Measurements from ENCODE around the gene EXTL2. TPM values are rescaled to one million over a fixed set of nuclear protein-coding genes. Genes with fewer than 3 reads are reported as not detected.
"Not testable (repeated sequence)": the region's sequence is repeated elsewhere in the genome, so short reads cannot be mapped to it uniquely, and the experiment has no call there.

Gene EXTL2
- total RNA-seq, 1 donor: 2.4 TPM

- Histone ChIP-seq H3K4me1 (ENCODE audit: insufficient read depth, low read length) (peaks cover 7% of the 10 kb centered on the region), H3K27me3 (ENCODE audit: insufficient read depth, low read length) (no peaks in the 10 kb centered on the region), H3K9me3 (ENCODE audit: low read depth, low read length) (no peaks in the 10 kb centered on the region), H3K4me3 (ENCODE audit: low read length) (no peak overlapping the region)
Measured at GRCh38 chr1:100921110-100921706, 26.6 kb upstream of the EXTL2 start.

GRCh38 chr1:100912019-100912418 is 17.4 kb upstream of the EXTL2 start:
- Histone ChIP-seq H3K4me1 (ENCODE audit: insufficient read depth, low read length) (no peaks in the 10 kb centered on the region), H3K27me3 (ENCODE audit: insufficient read depth, low read length) (no peaks in the 10 kb centered on the region), H3K9me3 (ENCODE audit: low read depth, low read length) (no peaks in the 10 kb centered on the region), H3K4me3 (ENCODE audit: low read length) (no peak overlapping the region)

DNA sequence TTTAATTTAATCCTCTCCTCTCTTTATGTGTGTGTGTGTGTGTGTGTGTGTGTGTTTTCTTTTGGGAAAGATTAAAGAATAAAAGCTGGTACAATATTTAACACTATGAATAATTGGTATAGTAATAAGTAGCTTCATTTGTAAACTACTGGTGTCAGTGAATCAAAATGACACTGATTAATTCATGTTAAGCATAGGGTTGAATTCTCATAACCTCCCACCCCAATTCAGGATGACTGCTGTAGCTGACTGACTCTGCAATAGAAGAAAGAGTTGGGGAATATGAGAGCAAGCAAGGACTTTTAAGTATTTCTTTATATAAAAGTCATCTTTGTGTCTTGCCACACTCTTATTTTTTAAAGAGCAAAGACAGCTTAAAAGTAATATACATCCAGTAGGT is 14.4 kb upstream of the EXTL2 start:
- no peak overlapping the region for H3K4me3 ChIP-seq (ENCODE audit: low read length)
- no peaks in the 10 kb centered on the region for H3K27me3 ChIP-seq (ENCODE audit: insufficient read depth, low read length)
- no peaks in the 10 kb centered on the region for H3K9me3 ChIP-seq (ENCODE audit: low read depth, low read length)
- no peaks in the 10 kb centered on the region for H3K4me1 ChIP-seq (ENCODE audit: insufficient read depth, low read length)

DNA sequence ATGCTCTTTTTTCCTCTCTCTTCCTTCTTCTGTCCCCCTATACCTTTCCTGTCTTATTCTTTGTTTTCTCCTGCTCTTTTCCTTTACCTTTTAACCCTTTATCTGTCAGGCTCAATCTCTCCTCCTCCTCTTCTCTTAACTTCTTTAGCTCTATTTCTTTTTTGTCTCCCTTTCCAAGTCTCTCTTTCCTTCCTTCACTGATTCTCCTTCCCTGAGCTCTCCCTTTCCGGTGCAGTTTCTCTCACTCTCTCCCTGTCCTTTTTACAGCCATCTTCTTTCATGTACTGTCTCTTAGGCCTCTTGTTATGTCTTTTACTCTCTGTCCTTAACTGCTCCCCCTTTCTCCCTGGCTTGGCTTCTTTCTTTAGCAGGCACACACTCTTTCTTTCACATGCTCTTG is 13.2 kb upstream of the EXTL2 start:
- Histone ChIP-seq H3K4me3 (ENCODE audit: low read length) (no peak overlapping the region), H3K27me3 (ENCODE audit: insufficient read depth, low read length) (no peaks in the 10 kb centered on the region), H3K9me3 (ENCODE audit: low read depth, low read length) (no peaks in the 10 kb centered on the region), H3K4me1 (ENCODE audit: insufficient read depth, low read length) (no peaks in the 10 kb centered on the region)

- Histone ChIP-seq H3K27me3 (ENCODE audit: insufficient read depth, low read length) (no peaks in the 10 kb centered on the region), H3K4me3 (ENCODE audit: low read length) (no peak overlapping the region), H3K4me1 (ENCODE audit: insufficient read depth, low read length) (no peaks in the 10 kb centered on the region), H3K9me3 (ENCODE audit: low read depth, low read length) (no peaks in the 10 kb centered on the region)
Measured at GRCh38 chr1:100905181-100905580, 10.5 kb upstream of the EXTL2 start.

DNA sequence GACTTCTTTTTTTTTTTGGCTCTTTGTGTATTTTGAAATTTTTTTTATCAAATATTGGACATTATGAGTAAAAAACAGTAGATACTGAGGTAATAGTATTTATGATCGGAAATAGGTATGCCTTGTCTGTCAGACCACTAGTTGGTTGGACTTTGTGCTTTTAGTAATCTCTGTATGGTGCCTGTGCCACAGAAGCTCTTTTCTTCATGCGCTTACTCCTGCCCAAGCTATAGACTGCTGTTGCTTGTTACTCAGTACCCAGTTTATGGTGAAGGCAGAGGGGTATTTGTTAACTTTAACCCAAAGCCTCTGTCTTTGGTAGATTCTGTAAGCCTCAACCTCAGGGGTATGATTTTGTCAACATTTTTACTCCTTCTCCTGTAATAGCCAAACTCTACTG is 9.9 kb upstream of the EXTL2 start:
- H3K4me3 ChIP-seq (ENCODE audit: low read length): no peak overlapping the region
- no peaks in the 10 kb centered on the region for H3K4me1 ChIP-seq (ENCODE audit: insufficient read depth, low read length)
- no peaks in the 10 kb centered on the region for H3K27me3 ChIP-seq (ENCODE audit: insufficient read depth, low read length)

GRCh38 chr1:100903777-100904176 is 9.1 kb upstream of the EXTL2 start:
- H3K4me3 ChIP-seq (ENCODE audit: low read length): no peak overlapping the region

More for the DNA sequence above, 9.9 kb upstream of the EXTL2 start:
- no peaks in the 10 kb centered on the region for H3K9me3 ChIP-seq (ENCODE audit: low read depth, low read length)

GRCh38 chr1:100902365-100902764 is 7.7 kb upstream of the EXTL2 start:
- Histone ChIP-seq H3K4me1 (ENCODE audit: insufficient read depth, low read length) (peaks cover 1% of the 10 kb centered on the region), H3K27me3 (ENCODE audit: insufficient read depth, low read length) (no peaks in the 10 kb centered on the region), H3K4me3 (ENCODE audit: low read length) (no peak overlapping the region), H3K9me3 (ENCODE audit: low read depth, low read length) (no peaks in the 10 kb centered on the region)

More at GRCh38 chr1:100903777-100904176, 9.1 kb upstream of the EXTL2 start:
- H3K27me3 ChIP-seq (ENCODE audit: insufficient read depth, low read length): no peaks in the 10 kb centered on the region
- no peaks in the 10 kb centered on the region for H3K4me1 ChIP-seq (ENCODE audit: insufficient read depth, low read length)
- no peaks in the 10 kb centered on the region for H3K9me3 ChIP-seq (ENCODE audit: low read depth, low read length)

GRCh38 chr1:100896481-100896982 is 1.9 kb upstream of the EXTL2 start:
- Histone ChIP-seq H3K9me3 (ENCODE audit: low read depth, low read length) (no peaks in the 10 kb centered on the region), H3K27me3 (ENCODE audit: insufficient read depth, low read length) (no peaks in the 10 kb centered on the region), H3K4me1 (ENCODE audit: insufficient read depth, low read length) (peaks cover 15% of the 10 kb centered on the region), H3K4me3 (ENCODE audit: low read length) (peak overlapping the region; percentile 95)

GRCh38 chr1:100895540-100896480 is 1.2 kb upstream of the EXTL2 start, which contains the start of gene SLC30A7:
TSS of gene SLC30A7 (plus strand) at chr1:100896090. CDS start at chr1:100896263, 173 bp downstream.
- Histone ChIP-seq H3K4me3 (ENCODE audit: low read length) (peak within 1 kb of the TSS; percentile 95), H3K9me3 (ENCODE audit: low read depth, low read length) (no peaks in the 10 kb centered on the region), H3K27me3 (ENCODE audit: insufficient read depth, low read length) (no peaks in the 10 kb centered on the region), H3K4me1 (ENCODE audit: insufficient read depth, low read length) (peaks cover 15% of the 10 kb centered on the region)

- H3K9me3 ChIP-seq (ENCODE audit: low read depth, low read length): no peaks in the 10 kb centered on the region
- H3K4me1 ChIP-seq (ENCODE audit: insufficient read depth, low read length): peaks cover 15% of the 10 kb centered on the region
- no peaks in the 10 kb centered on the region for H3K27me3 ChIP-seq (ENCODE audit: insufficient read depth, low read length)
- no peak overlapping the region for H3K4me3 ChIP-seq (ENCODE audit: low read length)
Measured at GRCh38 chr1:100893718-100894117, 924 bp downstream of the EXTL2 start.

GRCh38 chr1:100892554-100892953 is 2.1 kb downstream of the EXTL2 start:
- Histone ChIP-seq H3K9me3 (ENCODE audit: low read depth, low read length) (no peaks in the 10 kb centered on the region), H3K27me3 (ENCODE audit: insufficient read depth, low read length) (no peaks in the 10 kb centered on the region)

DNA sequence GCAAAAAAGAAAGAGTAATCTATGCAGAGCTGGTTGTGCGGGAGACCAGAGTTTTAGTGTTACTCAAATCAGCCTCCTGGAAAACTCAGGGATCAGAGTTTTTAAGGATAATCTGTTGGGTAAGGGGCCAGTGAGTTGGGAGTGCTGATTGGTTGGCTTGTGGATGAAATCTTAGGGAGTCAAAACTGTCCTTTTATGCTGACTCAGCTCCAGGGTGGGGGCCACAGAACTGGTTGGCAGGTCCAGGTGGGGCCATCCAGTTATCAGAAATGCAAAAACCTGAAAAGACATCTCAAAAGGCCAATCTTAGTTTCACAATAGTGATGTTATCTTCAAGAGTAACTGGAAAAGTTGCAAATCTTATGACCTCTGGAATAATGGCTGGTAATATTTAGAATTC is 3.3 kb downstream of the EXTL2 start:
- Histone ChIP-seq H3K4me3 (ENCODE audit: low read length) (no peak overlapping the region), H3K4me1 (ENCODE audit: insufficient read depth, low read length) (peaks cover 4% of the 10 kb centered on the region), H3K9me3 (ENCODE audit: low read depth, low read length) (no peaks in the 10 kb centered on the region), H3K27me3 (ENCODE audit: insufficient read depth, low read length) (no peaks in the 10 kb centered on the region)

More at GRCh38 chr1:100892554-100892953, 2.1 kb downstream of the EXTL2 start:
- Histone ChIP-seq H3K4me3 (ENCODE audit: low read length) (no peak overlapping the region), H3K4me1 (ENCODE audit: insufficient read depth, low read length) (peaks cover 15% of the 10 kb centered on the region)

DNA sequence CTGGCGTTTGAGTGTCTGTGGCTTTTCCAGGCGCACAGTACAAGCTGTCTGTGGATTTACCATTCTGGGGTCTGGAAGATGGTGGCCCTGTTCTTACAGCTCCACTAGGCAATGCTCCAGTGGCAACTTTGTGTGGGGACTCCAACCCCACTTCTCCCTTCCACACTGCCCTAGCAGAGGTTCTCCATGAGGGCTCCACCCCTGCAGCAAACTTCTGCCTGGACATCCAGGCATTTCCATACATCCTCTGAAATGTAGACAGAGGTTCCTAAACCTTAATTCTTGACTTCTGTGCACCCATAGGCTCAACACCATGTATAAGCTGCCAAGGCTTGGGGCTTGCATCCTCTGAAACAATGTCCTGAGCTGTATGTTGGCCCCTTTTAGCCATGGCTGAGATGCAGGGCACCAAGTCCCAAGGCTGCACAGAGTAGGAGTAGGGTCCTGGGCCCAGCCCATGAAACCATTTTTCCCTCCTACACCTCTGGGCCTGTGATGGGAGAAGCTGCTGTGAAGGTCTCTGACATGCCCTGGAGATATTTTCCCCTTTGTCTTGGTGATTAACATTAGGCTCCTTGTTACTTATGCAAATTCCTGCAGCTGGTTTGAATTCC is 4.7 kb downstream of the EXTL2 start:
- H3K9me3 ChIP-seq (ENCODE audit: low read depth, low read length); H3K27me3 ChIP-seq (ENCODE audit: insufficient read depth, low read length); H3K4me3 ChIP-seq (ENCODE audit: low read length); H3K4me1 ChIP-seq (ENCODE audit: insufficient read depth, low read length): not testable (repeated sequence)

DNA sequence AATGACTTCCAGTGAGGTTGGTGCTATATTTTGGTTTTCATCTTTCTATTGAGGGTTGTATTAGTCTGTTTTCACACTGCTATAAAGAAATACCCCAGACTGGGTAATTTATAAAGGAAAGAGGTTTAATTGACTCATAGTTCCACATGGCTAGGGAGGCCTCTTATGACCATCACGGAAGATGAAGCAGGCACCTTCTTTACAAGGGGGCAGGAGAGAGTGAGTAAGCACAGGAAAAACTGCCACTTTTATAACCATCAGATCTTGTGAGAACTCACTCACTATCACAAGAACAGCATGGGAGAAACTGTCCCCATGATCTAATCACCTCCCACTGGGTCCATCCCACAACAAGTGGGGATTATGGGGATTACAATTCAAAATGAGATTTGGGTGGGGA is 5.6 kb downstream of the EXTL2 start:
- H3K4me3 ChIP-seq (ENCODE audit: low read length); H3K27me3 ChIP-seq (ENCODE audit: insufficient read depth, low read length); H3K4me1 ChIP-seq (ENCODE audit: insufficient read depth, low read length); H3K9me3 ChIP-seq (ENCODE audit: low read depth, low read length): not testable (repeated sequence)
